GM12878 (cell line): Measurements from ENCODE around the gene CNNM1. TPM values are rescaled to one million over a fixed set of nuclear protein-coding genes. Genes with fewer than 3 reads are reported as not detected.

Source experiments
- ATF7 ChIP-seq: fragments of 450-650 bp; IDR thresholded peaks from 2 replicates; pipeline ENCODE4 v1.6.1; 2016; ENCODE audit warnings: low read depth, mild to moderate bottlenecking
- CBX3 ChIP-seq: fragments of 200-600 bp; sonication (generic); IDR thresholded peaks from 2 replicates; pipeline ENCODE4 v1.6.1; 2016; ENCODE audit warnings: low read depth, borderline replicate concordance
- DPF2 ChIP-seq: fragments of 450-650 bp; IDR thresholded peaks from 2 replicates; pipeline ENCODE4 v1.6.1; 2017; ENCODE audit warnings: mild to moderate bottlenecking
- KDM1A ChIP-seq: fragments of 200-600 bp; sonication (generic); IDR thresholded peaks from 2 replicates; pipeline ENCODE4 v1.6.1; 2016; ENCODE audit warnings: borderline replicate concordance
- MTA2 ChIP-seq: fragments of 450-650 bp; IDR thresholded peaks from 2 replicates; pipeline ENCODE4 v1.6.1; 2016; ENCODE audit warnings: low read depth, mild to moderate bottlenecking, moderate library complexity
- MYB ChIP-seq: fragments of 150-350 bp; IDR thresholded peaks from 2 replicates; pipeline ENCODE4 v1.6.1; 2014; ENCODE audit warnings: mild to moderate bottlenecking, low read depth, low read length, borderline replicate concordance
- PML ChIP-seq: IDR thresholded peaks from 2 replicates; pipeline ENCODE4 v1.6.1; 2012; ENCODE audit warnings: low read length, inconsistent platforms
- SREBF2 ChIP-seq: IDR thresholded peaks from 2 replicates; pipeline ENCODE4 v1.6.1; 2012; ENCODE audit warnings: mild to moderate bottlenecking, low read length
- YY1 ChIP-seq: IDR thresholded peaks from 2 replicates; pipeline ENCODE4 v1.6.1; 2011; ENCODE audit warnings: low read depth, mild to moderate bottlenecking, low read length
- ZNF592 ChIP-seq: fragments of 450-650 bp; IDR thresholded peaks from 2 replicates; pipeline ENCODE4 v1.6.1; 2017; ENCODE audit warnings: mild to moderate bottlenecking, moderate library complexity
- polyA plus RNA-seq, 11 experiments: library from polyadenylated mRNA; depleted of rRNA in 4 of 11; unstranded in 6 of 11; stranded (reverse) in 5 of 11; fragments of >200 nt; fragmentation: Nextera tagmentation in 4 of 11; fragmentation: Illumina TruSeq in 1 of 11; extraction: Ambion mirVana in 4 of 11; extraction: Trizol in 1 of 11; gene quantifications; 1 replicate in 1 of 11; 2 replicates in 10 of 11; pipeline versions ENCODE4 v1.2.1 to v1.2.3, GENCODE V29; 2011 to 2016; ENCODE audit warnings: inconsistent platforms in 2 of 11, missing spikeins in 2 of 11, low read depth in 1 of 11
- total RNA-seq, 4 experiments: library from RNA; depleted of rRNA in 3 of 4; stranded (reverse); fragments of >200 nt in 3 of 4; fragmentation: Illumina TruSeq in 1 of 4; extraction: Trizol in 1 of 4; gene quantifications; 2 replicates each; pipeline versions ENCODE4 v1.2.1 to v1.2.3, GENCODE V29; 2013 to 2021

Gene CNNM1
- total and polyA plus RNA-seq, 10 of the 15 experiments (the other 5 are each of a cell fraction or from before 2014, with no cell fraction given), result 0.01 TPM; not detected in 9

GRCh38 chr10:99387541-99387940 is 58.4 kb downstream of the CNNM1 start (continued):
- TF ChIP-seq ZNF592 (no peak), CBX3 (no peak), YY1 (no peak), MYB (no peak), KDM1A (no peak), SREBF2 (no peak), DPF2 (no peak), PML (no peak), ATF7 (no peak), MTA2 (no peak)
